Fibroblast of skin of right quadriceps (primary cell): Measurements from ENCODE around the gene SCYGR3.
"Not testable (repeated sequence)": the region's sequence is repeated elsewhere in the genome, so short reads cannot be mapped to it uniquely, and the experiment has no call there.

Experiments
- DNase-seq: peaks from one replicate; pipeline ENCODE4 v3.0.0-alpha.2; 2013

The SCYGR3 gene

GRCh38 chr2:227612546-227613271, 1.9 kb downstream of the SCYGR3 start:
- no peak for DNase-seq

DNA sequence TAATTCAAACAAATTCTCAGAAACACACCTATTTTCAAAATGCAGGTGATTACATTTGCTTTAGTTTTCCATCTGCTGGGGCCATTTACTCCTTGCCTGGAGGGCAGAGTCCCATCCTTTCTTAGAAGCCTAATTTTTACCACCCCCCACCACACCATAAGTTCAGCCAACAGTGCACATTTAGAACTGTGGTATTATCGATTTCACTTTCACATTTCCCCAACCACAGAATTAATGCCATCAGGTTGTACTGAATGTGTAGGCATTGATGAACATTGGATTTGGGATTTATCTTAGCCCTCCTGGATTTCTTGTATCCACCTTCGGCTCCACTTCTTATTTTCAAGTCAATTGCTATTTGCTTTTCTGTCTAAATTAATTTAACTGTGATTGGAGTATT, 4.5 kb downstream of the SCYGR3 start:
- DNase-seq = no peak

GRCh38 chr2:227608561-227609338, 5.9 kb downstream of the SCYGR3 start:
- DNase-seq = no peak

- DNase-seq = no peak
Observed at GRCh38 chr2:227607941-227608340, 6.7 kb downstream of the SCYGR3 start.

DNA sequence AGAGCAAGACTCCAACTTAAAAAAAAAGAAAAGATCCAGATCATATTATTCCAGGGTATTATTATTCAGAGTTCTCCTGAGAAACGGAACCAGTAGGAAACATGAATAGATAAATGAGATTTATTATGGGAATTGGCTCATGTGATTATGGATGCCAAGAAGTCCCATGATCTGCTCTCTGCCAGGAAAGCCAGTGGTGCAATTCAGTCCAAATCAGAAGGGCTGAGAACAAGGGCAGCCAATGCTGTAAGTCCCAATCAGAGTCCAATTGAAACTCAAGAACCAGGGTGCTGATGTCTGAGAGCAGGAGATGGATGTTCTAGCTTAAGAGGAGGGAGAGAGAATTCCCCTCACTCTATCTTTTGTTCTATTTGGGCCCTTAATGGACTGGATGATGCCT, 8.2 kb downstream of the SCYGR3 start:
- DNase-seq = no peak

DNA sequence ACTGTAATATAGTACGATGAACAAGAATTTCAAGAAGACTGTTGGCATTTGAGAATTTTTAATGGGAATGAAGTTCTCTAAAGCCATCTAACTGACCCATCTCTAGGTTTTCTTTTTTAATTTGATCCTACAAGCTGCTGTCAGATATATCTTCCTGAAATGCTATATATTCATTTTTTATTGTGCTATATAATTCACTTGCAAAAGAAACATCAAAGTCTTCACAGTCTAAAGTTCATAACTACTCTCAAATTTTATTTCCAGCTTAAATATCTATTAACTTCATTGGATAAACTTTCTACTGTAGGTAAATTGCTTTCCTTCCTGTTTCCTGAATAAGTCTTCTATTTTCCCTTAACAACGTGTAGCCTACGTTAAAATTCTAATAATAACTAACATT, 12.3 kb downstream of the SCYGR3 start:
- DNase-seq = no peak

GRCh38 chr2:227598835-227599503, 15.7 kb downstream of the SCYGR3 start, which contains the start of gene SCYGR2:
SCYGR2 (plus strand) TSS chr2:227598893; CDS start chr2:227598893, 0 bp downstream.
- DNase-seq = not testable (repeated sequence)

- no peak for DNase-seq
Observed at GRCh38 chr2:227597998-227598397, 16.6 kb downstream of the SCYGR3 start.

- no peak for DNase-seq
Observed at GRCh38 chr2:227597036-227597435, 17.6 kb downstream of the SCYGR3 start.

DNA sequence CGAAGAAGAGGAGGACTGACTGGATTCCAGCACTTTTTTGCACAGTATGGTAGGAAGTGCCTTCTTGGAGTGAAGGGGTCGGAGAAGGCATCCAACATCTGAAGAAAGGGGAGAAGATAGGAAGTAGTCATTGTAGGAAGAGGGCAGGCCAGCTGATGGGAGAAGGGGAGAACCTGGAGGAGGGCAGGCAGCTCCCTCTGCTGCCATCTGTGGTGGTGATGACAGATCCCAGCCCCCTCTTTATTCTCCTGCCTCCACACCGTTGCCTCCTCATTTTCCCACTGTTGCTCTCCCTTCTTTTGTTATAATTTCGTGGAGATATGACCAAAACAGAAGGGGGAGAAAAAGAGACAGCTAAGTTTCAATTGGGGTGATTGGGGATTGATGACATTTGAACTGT, 18.8 kb downstream of the SCYGR3 start:
- DNase-seq = no peak

- DNase-seq = no peak
Observed at GRCh38 chr2:227592694-227593387, 21.8 kb downstream of the SCYGR3 start.

DNA sequence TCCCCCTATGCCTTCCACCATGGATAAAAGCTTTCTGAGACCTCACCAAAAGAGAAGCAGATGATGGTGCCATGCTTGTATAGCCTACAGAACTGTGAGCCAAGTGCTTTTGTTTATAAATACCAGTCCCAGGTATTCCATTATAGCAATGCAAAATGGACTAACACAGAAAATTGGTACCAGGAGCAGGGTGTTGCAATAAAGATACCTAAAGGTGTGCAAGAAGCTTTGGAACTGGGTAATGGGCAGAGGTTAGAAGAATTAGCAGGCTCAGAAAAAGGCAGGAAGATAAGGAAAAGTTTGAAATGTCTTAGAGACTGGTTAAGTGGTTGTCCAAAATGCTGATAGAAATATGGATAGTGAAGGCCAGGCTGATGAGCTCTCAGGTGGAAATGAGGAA, 32.3 kb downstream of the SCYGR3 start:
- no peak for DNase-seq

DNA sequence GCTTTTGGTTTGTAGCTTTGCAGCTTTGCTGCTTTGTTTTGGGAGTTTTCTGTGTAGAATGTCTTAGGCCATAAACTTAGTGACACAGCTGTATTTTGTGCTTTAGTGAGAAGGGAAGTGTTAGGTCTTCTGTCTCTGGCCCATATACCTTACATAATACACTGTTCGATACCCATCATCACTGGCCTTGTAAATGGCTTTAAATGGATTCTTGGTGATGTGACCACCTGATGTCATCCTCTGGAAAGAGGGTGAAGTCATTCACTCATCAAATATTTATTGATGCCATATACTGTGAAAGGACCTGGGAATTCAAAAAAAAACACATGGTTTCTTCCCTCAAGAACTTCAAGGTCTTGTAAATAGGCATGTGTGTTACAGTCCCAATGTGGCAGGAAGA, 34.8 kb downstream of the SCYGR3 start:
- DNase-seq = no peak

DNA sequence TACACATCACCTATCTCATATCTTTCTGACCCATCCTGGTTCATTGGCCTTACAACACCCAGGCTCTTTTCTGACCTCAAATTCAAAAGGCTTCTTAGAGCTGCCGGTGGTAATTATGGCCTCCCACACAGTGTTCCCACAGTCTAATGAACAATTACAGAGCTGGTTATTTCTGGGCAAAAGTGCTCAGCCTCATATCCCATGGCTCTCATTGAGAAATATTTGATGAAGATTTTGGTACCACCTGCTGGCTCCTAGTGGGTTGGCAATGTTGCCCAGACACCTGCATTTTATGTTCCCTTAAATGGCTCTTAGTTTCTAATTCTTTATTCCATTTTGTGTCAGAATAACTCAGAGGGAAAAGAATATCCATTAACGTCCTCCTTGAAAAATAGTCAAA, 36.0 kb downstream of the SCYGR3 start:
- DNase-seq = no peak

- DNase-seq = no peak
Observed at GRCh38 chr2:227577555-227577954, 37.1 kb downstream of the SCYGR3 start.

DNA sequence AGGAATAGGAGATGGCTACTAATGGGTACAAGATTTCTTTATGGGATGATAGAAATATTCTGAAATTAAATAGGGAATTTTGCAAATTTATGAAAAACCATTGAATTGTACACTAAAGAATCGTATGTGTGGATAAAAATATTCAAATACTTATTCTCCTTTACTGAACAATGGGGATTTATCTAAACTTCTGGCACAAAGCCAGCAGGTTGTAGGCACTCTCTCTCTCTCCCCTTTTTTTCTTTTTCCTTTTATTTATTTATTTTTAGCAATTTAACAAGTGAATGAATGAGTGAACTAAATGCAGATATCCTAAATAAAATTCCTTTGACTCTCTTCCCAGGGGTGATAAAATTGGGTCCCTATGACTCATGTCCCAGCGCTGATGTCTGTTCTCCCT, 37.8 kb downstream of the SCYGR3 start:
- no peak for DNase-seq

DNA sequence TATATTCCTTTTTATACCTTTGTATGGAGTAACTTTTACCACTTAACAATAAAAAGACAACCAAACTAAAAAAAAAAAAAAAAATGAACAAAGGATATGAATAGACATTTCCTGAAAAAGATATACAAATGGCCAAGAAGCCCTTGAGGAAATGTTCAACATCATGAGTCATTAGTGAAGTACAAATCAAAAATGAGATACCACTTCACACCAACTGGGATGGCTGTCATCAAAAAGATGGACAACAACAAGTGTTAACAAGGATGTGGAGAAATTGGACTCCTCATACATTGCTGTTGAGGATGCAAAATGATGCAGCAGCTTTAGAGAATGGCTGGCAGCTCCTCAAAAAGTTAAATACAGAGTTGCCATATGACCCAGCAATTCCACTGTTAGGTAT, 38.5 kb downstream of the SCYGR3 start:
- no peak for DNase-seq

DNA sequence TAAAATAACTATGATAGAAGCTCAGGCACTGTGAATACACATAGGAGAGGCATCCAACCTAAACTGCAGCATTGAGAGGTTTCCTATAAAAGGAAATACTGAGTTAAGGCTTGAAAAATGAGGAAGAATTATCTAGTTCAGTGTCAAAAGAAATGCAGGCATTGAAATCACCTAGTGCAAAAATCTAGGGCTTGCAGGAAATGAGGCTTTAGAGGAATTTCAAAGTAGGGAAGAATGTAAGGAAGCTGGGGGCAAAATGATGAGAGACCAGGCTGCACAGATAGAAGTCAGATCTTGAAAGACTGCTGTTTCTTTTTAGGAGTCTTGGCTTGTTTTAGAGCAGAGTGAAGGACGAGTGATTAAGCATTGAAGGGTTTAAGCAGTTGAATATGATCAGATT, 44.0 kb downstream of the SCYGR3 start:
- peak; percentile 6 for DNase-seq

GRCh38 chr2:227568852-227569169, 45.8 kb downstream of the SCYGR3 start:
- DNase-seq = no peak

DNA sequence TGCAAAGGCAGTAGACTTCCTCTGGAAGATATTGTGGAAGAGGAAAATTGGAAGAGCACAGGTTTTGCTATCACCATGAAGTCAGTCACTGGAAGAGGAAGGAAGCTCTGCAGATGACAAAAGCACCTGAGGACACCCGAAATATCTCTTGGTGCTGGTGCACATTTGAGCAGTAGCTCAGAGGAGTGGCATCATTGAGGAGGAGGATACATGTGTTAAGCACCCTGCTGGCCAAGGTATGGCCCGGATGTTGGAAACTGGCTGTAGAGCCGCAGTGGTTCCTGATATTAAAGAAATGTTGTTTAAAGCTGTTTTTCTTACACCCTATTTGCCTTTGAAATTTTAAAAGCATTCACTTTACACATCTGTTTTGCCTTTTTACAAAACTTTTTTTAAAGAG, 48.6 kb downstream of the SCYGR3 start:
- no peak for DNase-seq

DNA sequence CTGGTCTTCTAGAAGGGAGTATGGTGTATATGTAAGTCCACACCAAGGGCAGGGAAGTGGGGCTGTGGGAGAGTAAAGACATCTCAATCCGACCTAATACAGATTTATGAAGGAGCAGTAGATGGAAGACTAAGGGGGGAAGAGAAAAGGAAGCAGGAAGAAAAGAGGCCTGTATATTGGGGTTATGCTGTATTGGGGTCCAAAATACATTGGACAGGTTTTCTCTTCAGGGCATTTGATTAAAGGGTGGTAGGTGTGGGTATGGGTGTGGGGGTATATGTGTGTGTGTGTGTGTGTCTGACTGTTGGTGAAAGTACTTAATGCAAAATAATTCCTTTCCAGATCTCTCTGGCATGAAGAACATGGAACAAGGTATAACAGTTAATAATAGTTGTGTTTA, 49.6 kb downstream of the SCYGR3 start:
- no peak for DNase-seq
